PC-9 (cell line): ENCODE data around the gene DLGAP1.

Experiments used
- CTCF ChIP-seq: fragments of 200-600 bp; sonication (generic); conservative IDR thresholded peaks from 2 replicates; pipeline ENCODE4 v1.6.1; 2017; ENCODE audit warnings: mixed run types, antibody characterized with exemption, mild to moderate bottlenecking, moderate library complexity
- EZH2 ChIP-seq: fragments of 200-600 bp; sonication (generic); IDR thresholded peaks from 2 replicates; pipeline ENCODE4 v1.8.0; 2017; ENCODE audit warnings: antibody characterized with exemption, low read depth

GRCh38 chr18:3726238-3726951, 728.7 kb downstream of the DLGAP1 start:
- TF ChIP-seq CTCF (no peak), EZH2 (no peak)
